HL-60 (cell line): Measurements from ENCODE around the gene GPR155.

Experiments used
- POLR2AphosphoS5 ChIP-seq: IDR thresholded peaks from 2 replicates; pipeline ENCODE4 v1.6.1; 2012; ENCODE audit warnings: low read depth
- TF ChIP-seq, protein P1 (sequence below): IDR thresholded peaks from one replicate; pipeline ENCODE4 v1.5.1; 2011; ENCODE audit warnings: low read length, control low read depth, inconsistent platforms; ENCODE audit not compliant: insufficient read depth
- TF ChIP-seq, protein P2 (sequence below): IDR thresholded peaks from 2 replicates; pipeline ENCODE4 v1.6.1; 2012; ENCODE audit warnings: low read depth; ENCODE audit not compliant: insufficient replicate concordance

DNA sequence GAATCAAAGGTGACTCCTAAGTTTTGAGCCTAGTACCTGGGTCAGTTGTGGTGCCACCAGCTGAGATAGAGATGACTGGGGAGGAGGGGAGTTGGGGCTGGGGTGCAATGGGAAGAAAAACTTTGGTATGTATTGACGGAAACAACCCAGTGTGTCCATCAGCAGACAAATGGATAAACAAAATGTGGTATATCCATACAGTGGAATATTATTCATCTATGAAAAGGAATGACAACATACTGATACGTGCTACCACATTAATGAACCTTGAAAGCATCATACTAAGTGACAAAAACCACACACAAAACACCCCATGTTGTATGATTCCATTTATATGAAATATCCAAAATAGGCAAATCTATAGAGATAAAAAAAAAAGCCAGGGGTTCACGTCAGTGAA is 41.1 kb upstream of the GPR155 start:
- TF ChIP-seq, protein P1, sequence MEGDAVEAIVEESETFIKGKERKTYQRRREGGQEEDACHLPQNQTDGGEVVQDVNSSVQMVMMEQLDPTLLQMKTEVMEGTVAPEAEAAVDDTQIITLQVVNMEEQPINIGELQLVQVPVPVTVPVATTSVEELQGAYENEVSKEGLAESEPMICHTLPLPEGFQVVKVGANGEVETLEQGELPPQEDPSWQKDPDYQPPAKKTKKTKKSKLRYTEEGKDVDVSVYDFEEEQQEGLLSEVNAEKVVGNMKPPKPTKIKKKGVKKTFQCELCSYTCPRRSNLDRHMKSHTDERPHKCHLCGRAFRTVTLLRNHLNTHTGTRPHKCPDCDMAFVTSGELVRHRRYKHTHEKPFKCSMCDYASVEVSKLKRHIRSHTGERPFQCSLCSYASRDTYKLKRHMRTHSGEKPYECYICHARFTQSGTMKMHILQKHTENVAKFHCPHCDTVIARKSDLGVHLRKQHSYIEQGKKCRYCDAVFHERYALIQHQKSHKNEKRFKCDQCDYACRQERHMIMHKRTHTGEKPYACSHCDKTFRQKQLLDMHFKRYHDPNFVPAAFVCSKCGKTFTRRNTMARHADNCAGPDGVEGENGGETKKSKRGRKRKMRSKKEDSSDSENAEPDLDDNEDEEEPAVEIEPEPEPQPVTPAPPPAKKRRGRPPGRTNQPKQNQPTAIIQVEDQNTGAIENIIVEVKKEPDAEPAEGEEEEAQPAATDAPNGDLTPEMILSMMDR: no peak
- TF ChIP-seq POLR2AphosphoS5: no peak
- TF ChIP-seq, protein P2, sequence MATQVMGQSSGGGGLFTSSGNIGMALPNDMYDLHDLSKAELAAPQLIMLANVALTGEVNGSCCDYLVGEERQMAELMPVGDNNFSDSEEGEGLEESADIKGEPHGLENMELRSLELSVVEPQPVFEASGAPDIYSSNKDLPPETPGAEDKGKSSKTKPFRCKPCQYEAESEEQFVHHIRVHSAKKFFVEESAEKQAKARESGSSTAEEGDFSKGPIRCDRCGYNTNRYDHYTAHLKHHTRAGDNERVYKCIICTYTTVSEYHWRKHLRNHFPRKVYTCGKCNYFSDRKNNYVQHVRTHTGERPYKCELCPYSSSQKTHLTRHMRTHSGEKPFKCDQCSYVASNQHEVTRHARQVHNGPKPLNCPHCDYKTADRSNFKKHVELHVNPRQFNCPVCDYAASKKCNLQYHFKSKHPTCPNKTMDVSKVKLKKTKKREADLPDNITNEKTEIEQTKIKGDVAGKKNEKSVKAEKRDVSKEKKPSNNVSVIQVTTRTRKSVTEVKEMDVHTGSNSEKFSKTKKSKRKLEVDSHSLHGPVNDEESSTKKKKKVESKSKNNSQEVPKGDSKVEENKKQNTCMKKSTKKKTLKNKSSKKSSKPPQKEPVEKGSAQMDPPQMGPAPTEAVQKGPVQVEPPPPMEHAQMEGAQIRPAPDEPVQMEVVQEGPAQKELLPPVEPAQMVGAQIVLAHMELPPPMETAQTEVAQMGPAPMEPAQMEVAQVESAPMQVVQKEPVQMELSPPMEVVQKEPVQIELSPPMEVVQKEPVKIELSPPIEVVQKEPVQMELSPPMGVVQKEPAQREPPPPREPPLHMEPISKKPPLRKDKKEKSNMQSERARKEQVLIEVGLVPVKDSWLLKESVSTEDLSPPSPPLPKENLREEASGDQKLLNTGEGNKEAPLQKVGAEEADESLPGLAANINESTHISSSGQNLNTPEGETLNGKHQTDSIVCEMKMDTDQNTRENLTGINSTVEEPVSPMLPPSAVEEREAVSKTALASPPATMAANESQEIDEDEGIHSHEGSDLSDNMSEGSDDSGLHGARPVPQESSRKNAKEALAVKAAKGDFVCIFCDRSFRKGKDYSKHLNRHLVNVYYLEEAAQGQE: no peak
